Neural progenitor cell (in vitro differentiated cells): Measurements from ENCODE around the gene MAGI2. TPM values are rescaled to one million over a fixed set of nuclear protein-coding genes. Genes with fewer than 3 reads are reported as not detected.
A peak's percentile ranks its signal among the peaks of the same experiment; 100 is the strongest.

Experiments used
- DNase-seq: peaks from one replicate; pipeline ENCODE4 v3.0.0-alpha.2; 2016; ENCODE audit warnings: low spot score
- H2AFZ ChIP-seq: fragments of 200-600 bp; sonication (generic); replicated peaks from 2 replicates; pipeline ENCODE4 v1.6.1; 2016; ENCODE audit warnings: antibody characterized with exemption
- H3F3A ChIP-seq: fragments of 200-600 bp; sonication (generic); 2 replicates; pipeline ENCODE4 v1.6.1; 2016; ENCODE audit warnings: antibody characterized with exemption, low read depth
- H3K27ac ChIP-seq: fragments of 200-600 bp; sonication (generic); 2 replicates; pipeline ENCODE4 v1.5.1; 2016; ENCODE audit warnings: mild to moderate bottlenecking
- H3K27me3 ChIP-seq: fragments of 200-600 bp; sonication (generic); 2 replicates; pipeline ENCODE4 v1.6.1; 2016; ENCODE audit warnings: mild to moderate bottlenecking, moderate library complexity
- H3K36me3 ChIP-seq: fragments of 200-600 bp; sonication (generic); 2 replicates; pipeline ENCODE4 v1.5.1; 2016
- H3K4me1 ChIP-seq: fragments of 200-600 bp; sonication (generic); 2 replicates; pipeline ENCODE4 v1.6.1; 2016; ENCODE audit warnings: mixed run types
- H3K4me2 ChIP-seq: fragments of 200-600 bp; sonication (generic); 2 replicates; pipeline ENCODE4 v1.6.1; 2016
- H3K4me3 ChIP-seq: fragments of 200-600 bp; sonication (generic); 2 replicates; pipeline ENCODE4 v1.5.1; 2016
- H3K79me2 ChIP-seq: fragments of 200-600 bp; sonication (generic); 2 replicates; pipeline ENCODE4 v1.6.1; 2016; ENCODE audit warnings: low read depth
- H3K9ac ChIP-seq: fragments of 200-600 bp; sonication (generic); 2 replicates; pipeline ENCODE4 v1.6.1; 2016
- H3K9me3 ChIP-seq: fragments of 200-600 bp; sonication (generic); 2 replicates; pipeline ENCODE4 v1.5.1; 2016; ENCODE audit warnings: low read depth
- H4K20me1 ChIP-seq: fragments of 200-600 bp; sonication (generic); 2 replicates; pipeline ENCODE4 v1.6.1; 2016; ENCODE audit warnings: low read depth
- H3K27ac Mint-ChIP-seq: 3 replicates; pipeline ENCODE4 v1.8.0; 2021; ENCODE audit warnings: mixed read lengths
- H3K27me3 Mint-ChIP-seq: 2 replicates; pipeline ENCODE4 v1.8.0; 2022; ENCODE audit warnings: low read depth, mild to moderate bottlenecking, inconsistent platforms, moderate library complexity, mixed read lengths; ENCODE audit not compliant: insufficient read depth
- H3K36me3 Mint-ChIP-seq: 3 replicates; pipeline ENCODE4 v1.8.0; 2021; ENCODE audit warnings: mixed read lengths
- H3K4me1 Mint-ChIP-seq: 3 replicates; pipeline ENCODE4 v1.8.0; 2021; ENCODE audit warnings: mixed read lengths
- H3K4me3 Mint-ChIP-seq: 3 replicates; pipeline ENCODE4 v1.8.0; 2021; ENCODE audit warnings: mild to moderate bottlenecking, moderate library complexity, mixed read lengths
- H3K9me3 Mint-ChIP-seq: 3 replicates; pipeline ENCODE4 v1.8.0; 2020; ENCODE audit warnings: mixed read lengths
- CTCF ChIP-seq: fragments of 200-600 bp; sonication (generic); IDR thresholded peaks from 2 replicates; pipeline ENCODE4 v1.5.1; 2017; ENCODE audit warnings: antibody characterized with exemption, mild to moderate bottlenecking
- EZH2 ChIP-seq: fragments of 200-600 bp; sonication (generic); IDR thresholded peaks from 2 replicates; pipeline ENCODE4 v1.6.1; 2017; ENCODE audit warnings: antibody characterized with exemption, mild to moderate bottlenecking, moderate library complexity
- EZH2phosphoT487 ChIP-seq: fragments of 200-600 bp; sonication (generic); IDR thresholded peaks from 2 replicates; pipeline ENCODE4 v1.6.1; 2017; ENCODE audit warnings: antibody characterized with exemption
- total RNA-seq: library from RNA; depleted of rRNA; stranded (reverse); fragments of >200 nt; gene quantifications from 2 replicates; pipeline ENCODE4 v1.2.3, GENCODE V29; 2015; ENCODE audit warnings: low replicate concordance

MAGI2 gene
- total RNA-seq, 1 donor from 2014 or later, result 5.8 TPM

GRCh38 chr7:78939669-78940068 is 513.8 kb downstream of the MAGI2 start:
- H3K4me3 Mint-ChIP-seq, result no peak overlapping the region
- no peak for DNase-seq
- Histone ChIP-seq H3K36me3 (no peaks in the 10 kb centered on the region), H3K79me2 (no peaks in the 10 kb centered on the region), H2AFZ (no peak overlapping the region), H3K27ac (no peak overlapping the region), H3K4me1 (no peaks in the 10 kb centered on the region), H4K20me1 (no peaks in the 10 kb centered on the region), H3F3A (no peaks in the 10 kb centered on the region), H3K4me2 (no peak overlapping the region), H3K4me3 (no peak overlapping the region), H3K27me3 (no peaks in the 10 kb centered on the region), H3K9ac (no peak overlapping the region), H3K9me3 (no peaks in the 10 kb centered on the region)
- H3K4me1 Mint-ChIP-seq, result peaks cover 5% of the 10 kb centered on the region
- H3K27ac Mint-ChIP-seq, result peak overlapping the region; percentile 55
- H3K36me3 Mint-ChIP-seq, result no peaks in the 10 kb centered on the region
- no peaks in the 10 kb centered on the region for H3K27me3 Mint-ChIP-seq
- TF ChIP-seq CTCF (no peak), EZH2phosphoT487 (no peak), EZH2 (no peak)
- no peaks in the 10 kb centered on the region for H3K9me3 Mint-ChIP-seq

GRCh38 chr7:78924581-78924980 is 528.9 kb downstream of the MAGI2 start:
- H3K27ac Mint-ChIP-seq, result no peak overlapping the region

GRCh38 chr7:78912781-78913180 is 540.7 kb downstream of the MAGI2 start:
- Histone ChIP-seq H3K27me3 (no peaks in the 10 kb centered on the region), H3K4me3 (no peak overlapping the region), H3K9ac (no peak overlapping the region), H3F3A (no peaks in the 10 kb centered on the region), H3K4me2 (no peak overlapping the region), H3K36me3 (no peaks in the 10 kb centered on the region), H3K9me3 (no peaks in the 10 kb centered on the region), H4K20me1 (no peaks in the 10 kb centered on the region), H3K4me1 (no peaks in the 10 kb centered on the region), H3K27ac (no peak overlapping the region), H2AFZ (no peak overlapping the region), H3K79me2 (no peaks in the 10 kb centered on the region)
- Mint-ChIP-seq H3K36me3 (no peaks in the 10 kb centered on the region), H3K9me3 (no peaks in the 10 kb centered on the region), H3K4me3 (no peak overlapping the region), H3K27me3 (no peaks in the 10 kb centered on the region), H3K4me1 (no peaks in the 10 kb centered on the region), H3K27ac (no peak overlapping the region)
- TF ChIP-seq CTCF (no peak), EZH2 (no peak), EZH2phosphoT487 (no peak)
- no peak for DNase-seq

More at GRCh38 chr7:78924581-78924980, 528.9 kb downstream of the MAGI2 start:
- H3K4me3 Mint-ChIP-seq, result no peak overlapping the region
- Histone ChIP-seq H3K79me2 (no peaks in the 10 kb centered on the region), H3K27ac (no peak overlapping the region), H3K36me3 (no peaks in the 10 kb centered on the region), H3K4me2 (no peak overlapping the region), H2AFZ (no peak overlapping the region), H3K4me3 (no peak overlapping the region), H4K20me1 (no peaks in the 10 kb centered on the region), H3K9me3 (no peaks in the 10 kb centered on the region), H3K4me1 (no peaks in the 10 kb centered on the region), H3K9ac (no peak overlapping the region), H3K27me3 (no peaks in the 10 kb centered on the region), H3F3A (no peaks in the 10 kb centered on the region)
- H3K36me3 Mint-ChIP-seq, result no peaks in the 10 kb centered on the region
- H3K4me1 Mint-ChIP-seq, result no peaks in the 10 kb centered on the region
- DNase-seq, result peak; percentile 57
- H3K27me3 Mint-ChIP-seq, result no peaks in the 10 kb centered on the region
- H3K9me3 Mint-ChIP-seq, result peaks cover 4% of the 10 kb centered on the region
- TF ChIP-seq CTCF, result peak; percentile 63
- TF ChIP-seq EZH2, result no peak

- H4K20me1 ChIP-seq, result no peaks in the 10 kb centered on the region
- H3K27me3 Mint-ChIP-seq, result no peaks in the 10 kb centered on the region
- no peaks in the 10 kb centered on the region for H3K9me3 Mint-ChIP-seq
- H3K4me2 ChIP-seq, result no peak overlapping the region
- H3K4me3 Mint-ChIP-seq, result no peak overlapping the region
- no peaks in the 10 kb centered on the region for H3K79me2 ChIP-seq
- DNase-seq, result no peak
- H3K36me3 ChIP-seq, result no peaks in the 10 kb centered on the region
- H3K27ac Mint-ChIP-seq, result no peak overlapping the region
- no peak overlapping the region for H3K9ac ChIP-seq
- TF ChIP-seq EZH2 (no peak), EZH2phosphoT487 (no peak), CTCF (no peak)
- no peak overlapping the region for H3K4me3 ChIP-seq
- H3K9me3 ChIP-seq, result no peaks in the 10 kb centered on the region
- H3K27ac ChIP-seq, result no peak overlapping the region
- peaks cover 9% of the 10 kb centered on the region for H3K4me1 Mint-ChIP-seq
- no peak overlapping the region for H2AFZ ChIP-seq
- H3K36me3 Mint-ChIP-seq, result no peaks in the 10 kb centered on the region
- H3F3A ChIP-seq, result no peaks in the 10 kb centered on the region
- no peaks in the 10 kb centered on the region for H3K27me3 ChIP-seq
- H3K4me1 ChIP-seq, result peaks cover 5% of the 10 kb centered on the region
These were observed 546.7 kb downstream of the MAGI2 start for GRCh38 chr7:78906735-78907134.
